Fibroblast of pulmonary artery (primary cell): ENCODE results near the gene PPM1D.

Experiments used
- DNase-seq: peaks from one replicate; pipeline ENCODE4 v3.0.0-alpha.2; 2010; ENCODE audit warnings: low read depth
- H3K4me3 ChIP-seq: replicated peaks from 2 replicates; pipeline ENCODE4 v1.5.1; 2011; ENCODE audit warnings: low read depth, mild to moderate bottlenecking, control low read depth, low read length, moderate library complexity
- CTCF ChIP-seq: IDR thresholded peaks from 2 replicates; pipeline ENCODE4 v1.5.1; 2011; ENCODE audit warnings: mild to moderate bottlenecking, control low read depth, low read length, inconsistent platforms; ENCODE audit errors: missing control alignments

Gene PPM1D

GRCh38 chr17:60594734-60595133, 5.3 kb upstream of the PPM1D start:
- H3K4me3 ChIP-seq: no peak overlapping the region
- no peak for TF ChIP-seq CTCF
- no peak for DNase-seq

- DNase-seq: no peak
- TF ChIP-seq CTCF: no peak
- no peak overlapping the region for H3K4me3 ChIP-seq
Measured at GRCh38 chr17:60597297-60597696, 2.7 kb upstream of the PPM1D start.

GRCh38 chr17:60598001-60598736, 1.8 kb upstream of the PPM1D start:
- DNase-seq: no peak
- H3K4me3 ChIP-seq: no peak overlapping the region
- no peak for TF ChIP-seq CTCF

- no peak for TF ChIP-seq CTCF
- no peak for DNase-seq
- H3K4me3 ChIP-seq: peak overlapping the region; percentile 96
Measured at GRCh38 chr17:60599220-60599619, 773 bp upstream of the PPM1D start.

GRCh38 chr17:60600490-60601446, 775 bp downstream of the PPM1D start:
- H3K4me3 ChIP-seq: peak overlapping the region; percentile 96
- peak; percentile 90 for DNase-seq
- peak; percentile 87 for TF ChIP-seq CTCF

- peak overlapping the region; percentile 96 for H3K4me3 ChIP-seq
- peak; percentile 90 for DNase-seq
- TF ChIP-seq CTCF: no peak
Measured at GRCh38 chr17:60601447-60602384, 1.7 kb downstream of the PPM1D start.
